Common myeloid progenitor, CD34-positive (primary cell): ENCODE data around the gene MED4.
A peak's percentile ranks its signal among the peaks of the same experiment; 100 is the strongest.

Source experiments
- CTCF ChIA-PET: fragments of 350-600 bp; sonication (Branson Sonifier 250); formaldehyde crosslinking; loops from one replicate; lab custom pipeline; 2021; ENCODE audit warnings: antibody characterized with exemption; lab: Charles Lee
- POLR2A ChIA-PET: fragments of 350-600 bp; sonication (Branson Sonifier 250); formaldehyde crosslinking; loops from one replicate; lab custom pipeline; 2021; ENCODE audit warnings: antibody characterized with exemption; lab: Charles Lee
- DNase-seq, 3 donors: peaks; one replicate each; pipeline versions ENCODE4 v3.0.0 to v3.0.0-alpha.2; 2013
- H3K27ac ChIP-seq, 2 experiments: 1 replicate in 1 of 2; 2 replicates in 1 of 2; pipeline ENCODE4 v1.7.0; 2013; ENCODE audit warnings: inconsistent platforms in 2 of 2, low read length in 2 of 2, mild to moderate bottlenecking in 2 of 2, low read depth in 1 of 2, moderate library complexity in 1 of 2; ENCODE audit not compliant: severe bottlenecking in 2 of 2, insufficient read depth in 1 of 2, poor library complexity in 1 of 2
- H3K27me3 ChIP-seq, 5 experiments: replicated peaks in 2 of 5; 1 replicate in 3 of 5; 2 replicates in 2 of 5; pipeline versions ENCODE4 v1.6.1 to v1.7.0; 2013; ENCODE audit warnings: low read length in 4 of 5, mild to moderate bottlenecking in 2 of 5, moderate library complexity in 2 of 5, inconsistent platforms in 1 of 5; ENCODE audit not compliant: insufficient read depth in 5 of 5, control insufficient read depth in 4 of 5
- H3K36me3 ChIP-seq, 4 experiments: 1 replicate in 2 of 4; 2 replicates in 2 of 4; pipeline versions ENCODE4 v1.6.1 to v1.7.0; 2013; ENCODE audit warnings: low read length in 3 of 4, control low read depth in 1 of 4, mild to moderate bottlenecking in 1 of 4; ENCODE audit not compliant: control insufficient read depth in 4 of 4, insufficient read depth in 4 of 4
- H3K4me1 ChIP-seq, 4 experiments: 1 replicate in 3 of 4; 2 replicates in 1 of 4; pipeline versions ENCODE4 v1.6.1 to v1.7.1; 2013; ENCODE audit warnings: low read length in 3 of 4, mild to moderate bottlenecking in 3 of 4, control low read depth in 1 of 4, inconsistent platforms in 1 of 4, moderate library complexity in 1 of 4; ENCODE audit not compliant: control insufficient read depth in 4 of 4, insufficient read depth in 4 of 4; ENCODE audit errors: control extremely low read depth in 1 of 4
- H3K4me3 ChIP-seq, 7 experiments: 1 replicate in 4 of 7; 2 replicates in 3 of 7; pipeline versions ENCODE4 v1.5.1 to v1.7.0; 2013; ENCODE audit warnings: mild to moderate bottlenecking in 7 of 7, low read length in 6 of 7, moderate library complexity in 6 of 7, inconsistent platforms in 2 of 7, low read depth in 2 of 7, control low read depth in 1 of 7; ENCODE audit not compliant: insufficient read depth in 4 of 7, control insufficient read depth in 1 of 7; ENCODE audit errors: extremely low read depth in 1 of 7
- H3K9me3 ChIP-seq, 5 experiments: 1 replicate in 4 of 5; 2 replicates in 1 of 5; pipeline versions ENCODE4 v1.6.1 to v1.7.1; 2013; ENCODE audit warnings: low read length in 4 of 5, mild to moderate bottlenecking in 2 of 5, inconsistent platforms in 1 of 5, low read depth in 1 of 5, moderate library complexity in 1 of 5; ENCODE audit not compliant: control insufficient read depth in 4 of 5, insufficient read depth in 2 of 5; ENCODE audit errors: control extremely low read depth in 1 of 5
- whole genome bisulfite sequencing: methylation state at CpG from one replicate; pipeline ENCODE4 v1.1.5; 2013; ENCODE audit not compliant: insufficient coverage; 5-methylcytosine and 5-hydroxymethylcytosine counted together

Gene MED4

DNA sequence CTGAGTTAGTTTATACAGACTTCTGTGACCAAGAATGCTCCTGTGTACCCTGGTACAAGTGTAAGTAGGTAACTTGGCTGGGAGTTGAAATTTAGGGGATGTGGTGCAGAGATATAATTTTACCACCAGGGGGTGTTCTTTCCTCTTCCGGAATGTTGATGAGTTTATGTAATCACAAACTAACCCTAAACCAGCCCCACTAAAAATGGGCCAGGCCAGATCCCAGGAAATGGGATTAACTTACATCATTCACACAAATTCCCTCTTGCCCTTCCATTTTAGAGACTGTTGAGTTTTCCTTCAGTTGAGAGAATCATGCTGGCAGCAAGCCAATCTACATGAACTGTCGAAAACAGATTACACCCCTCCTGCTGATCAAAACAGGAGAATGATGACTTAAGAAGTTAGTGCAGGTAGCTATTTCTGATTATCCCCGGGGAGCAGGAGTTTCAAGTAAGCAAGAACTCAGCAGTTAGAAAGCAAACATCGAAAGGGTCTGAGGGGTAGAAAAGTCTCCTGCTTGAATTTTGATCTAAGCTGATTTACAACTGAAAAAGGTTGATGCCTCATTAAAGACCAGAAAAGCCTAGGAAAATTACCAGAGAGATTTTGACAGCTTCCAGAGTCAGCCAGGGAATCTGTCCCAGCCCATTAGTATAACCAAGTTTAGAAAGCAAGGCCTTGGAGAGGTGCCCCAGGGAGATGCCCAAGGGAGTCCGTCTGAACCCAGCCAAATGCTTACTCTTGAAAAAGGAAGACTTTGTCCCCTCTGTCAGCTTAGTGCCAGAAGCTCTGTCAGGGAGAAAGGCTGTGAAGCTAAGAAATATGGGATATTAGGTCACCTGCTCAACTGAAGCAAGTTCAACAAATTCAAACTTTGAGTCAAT is 32.3 kb upstream of the MED4 start:
- WGBS: 41% methylated on average over 4 of the region's 5 CpGs
- CTCF ChIA-PET: interaction anchor here (0.7 to 2.7 kb wide), 22 partner anchors 9 to 605 kb away, joined by 3 to 16 read pairs (median 4); partner anchors contain the start of gene ITM2B
- DNase-seq: peak; percentile 81 to 87 (median 86)
- peaks cover 0 to 6% (median 5%) of the 10 kb centered on the region in 4 experiments for H3K4me1 ChIP-seq
- H3K36me3 ChIP-seq: no peaks in the 10 kb centered on the region
- H3K27me3 ChIP-seq: no peaks in the 10 kb centered on the region
- no peak overlapping the region for H3K27ac ChIP-seq
- no peak overlapping the region for H3K4me3 ChIP-seq
- POLR2A ChIA-PET: interaction anchor here (0.7 kb wide), 1 partner anchor 951 kb away, joined by 3 read pairs; no protein-coding TSS in a partner anchor
- H3K9me3 ChIP-seq: no peaks in the 10 kb centered on the region

DNA sequence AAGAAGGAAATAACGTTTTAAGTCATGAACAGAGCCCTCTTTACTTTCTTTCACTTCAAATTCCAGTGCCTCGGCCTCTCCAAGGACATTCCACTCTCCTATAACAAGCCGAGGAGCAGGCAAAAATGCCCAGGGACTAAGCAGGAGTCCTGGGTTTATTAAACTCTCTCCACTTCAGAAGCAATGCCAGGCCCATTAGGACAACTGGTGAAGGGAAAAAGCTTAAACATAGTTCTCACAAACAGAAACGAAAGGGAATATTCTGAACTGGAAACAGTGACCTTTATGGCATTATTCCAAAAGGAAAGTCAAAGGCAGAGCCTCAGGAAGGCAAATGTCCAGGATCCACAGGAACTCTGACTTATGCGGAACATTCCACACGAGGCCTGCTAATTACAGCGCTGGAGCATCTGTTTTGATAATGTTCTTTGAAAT is 30.9 kb upstream of the MED4 start:
- H3K27ac ChIP-seq: no peak overlapping the region
- H3K9me3 ChIP-seq: no peaks in the 10 kb centered on the region
- no peak overlapping the region for H3K4me3 ChIP-seq
- no peak for DNase-seq
- peaks cover 0 to 5% (median 2%) of the 10 kb centered on the region in 4 experiments for H3K4me1 ChIP-seq
- POLR2A ChIA-PET: interaction anchor here (0.9 kb wide), 1 partner anchor 10 kb away, joined by 3 read pairs; no protein-coding TSS in a partner anchor
- WGBS: 97% methylated on average over 7 of the region's 7 CpGs
- no peaks in the 10 kb centered on the region for H3K36me3 ChIP-seq
- H3K27me3 ChIP-seq: no peaks in the 10 kb centered on the region
- CTCF ChIA-PET: interaction anchor here (1.0 to 2.8 kb wide), 6 partner anchors 23 to 110 kb away, joined by 3 to 16 read pairs (median 10); partner anchors contain the start of gene ITM2B

DNA sequence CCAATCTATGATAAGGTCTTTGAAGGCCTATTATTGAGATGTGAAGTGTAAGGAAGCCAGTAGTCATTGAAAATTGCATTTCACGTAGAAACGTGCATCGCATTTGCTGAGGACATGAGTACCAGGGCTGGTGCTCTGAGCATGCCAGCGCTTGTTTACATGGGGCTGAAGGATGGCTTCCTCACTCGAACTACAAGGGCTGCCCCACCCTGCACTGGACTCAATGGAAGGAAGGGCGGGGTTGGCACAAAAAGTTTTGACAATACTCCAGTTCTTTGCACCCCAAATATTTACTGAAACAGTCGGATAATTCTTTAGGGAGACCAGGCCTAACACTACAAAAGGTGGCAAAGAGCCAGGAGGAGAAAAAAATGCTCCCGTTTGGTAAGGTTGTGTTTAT is 28.9 kb upstream of the MED4 start:
- 95% methylated on average over 5 of the region's 8 CpGs for WGBS
- POLR2A ChIA-PET: no interaction called here

DNA sequence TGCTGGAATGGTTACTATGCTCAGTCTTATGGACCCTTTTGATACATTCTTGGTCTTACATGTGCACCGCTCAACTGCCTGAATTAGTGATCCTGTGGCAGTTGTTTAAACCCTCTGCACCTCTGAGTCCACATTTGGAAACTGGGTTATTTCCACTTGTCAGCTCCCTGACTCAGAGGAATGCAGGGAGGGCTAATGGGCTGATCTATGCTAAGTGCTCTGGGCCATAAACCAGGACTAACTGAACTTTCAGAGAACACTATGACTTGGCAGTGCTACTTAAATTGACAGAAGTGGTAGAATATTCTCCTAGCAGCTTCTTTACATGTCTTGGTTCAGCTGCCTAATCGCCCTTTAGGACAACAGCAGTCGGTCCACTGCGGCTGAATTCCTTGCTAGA is 26.8 kb upstream of the MED4 start:
- CTCF ChIA-PET: no interaction called here
- no peak for DNase-seq
- POLR2A ChIA-PET: no interaction called here
- no peaks in the 10 kb centered on the region for H3K9me3 ChIP-seq
- H3K4me1 ChIP-seq: no peaks in the 10 kb centered on the region
- H3K27ac ChIP-seq: no peak overlapping the region
- no peak overlapping the region for H3K4me3 ChIP-seq
- H3K27me3 ChIP-seq: no peaks in the 10 kb centered on the region
- 95% methylated on average over 2 of the region's 4 CpGs for WGBS
- H3K36me3 ChIP-seq: no peaks in the 10 kb centered on the region

More for the DNA sequence above, 28.9 kb upstream of the MED4 start:
- H3K9me3 ChIP-seq: no peaks in the 10 kb centered on the region
- CTCF ChIA-PET: interaction anchor here (0.6 to 2.8 kb wide), 2 partner anchors 9 to 108 kb away, joined by 4 to 9 read pairs; partner anchors contain the start of gene ITM2B
- no peak overlapping the region for H3K4me3 ChIP-seq
- H3K27me3 ChIP-seq: no peaks in the 10 kb centered on the region
- no peaks in the 10 kb centered on the region for H3K36me3 ChIP-seq
- no peak overlapping the region for H3K27ac ChIP-seq
- H3K4me1 ChIP-seq: peaks cover 0 to 5% (median 2%) of the 10 kb centered on the region in 4 experiments
- DNase-seq: no peak

DNA sequence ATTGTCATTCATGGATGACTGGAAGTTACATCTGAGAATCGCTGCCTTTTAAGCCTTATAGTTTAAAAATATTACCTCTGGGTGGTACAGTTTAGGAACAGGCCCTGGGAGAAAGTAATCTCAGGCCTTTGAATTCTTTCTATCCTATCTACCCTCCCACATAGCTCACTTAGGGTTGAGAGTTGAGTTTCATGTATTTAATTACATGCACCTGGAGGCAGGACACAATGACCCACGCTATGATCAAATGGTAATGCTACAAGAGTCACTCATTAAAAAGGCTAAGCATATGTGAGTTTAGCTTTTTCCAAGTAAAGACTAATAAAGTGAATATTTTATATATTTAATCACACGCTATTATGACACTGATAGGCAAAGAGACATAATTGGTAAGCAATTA is 25.3 kb upstream of the MED4 start:
- DNase-seq: no peak
- POLR2A ChIA-PET: interaction anchor here (0.6 kb wide), 1 partner anchor 214 kb away, joined by 3 read pairs; no protein-coding TSS in a partner anchor
- Histone ChIP-seq H3K9me3 (no peaks in the 10 kb centered on the region), H3K36me3 (no peaks in the 10 kb centered on the region), H3K27me3 (no peaks in the 10 kb centered on the region), H3K4me3 (no peak overlapping the region), H3K4me1 (no peaks in the 10 kb centered on the region), H3K27ac (no peak overlapping the region)
- CTCF ChIA-PET: interaction anchor here (1.0 to 1.8 kb wide), 5 partner anchors 14 to 173 kb away, joined by 3 to 5 read pairs (median 3); partner anchors contain the start of gene MED4
- WGBS: no CpG with 5 or more reads among the region's 3 CpGs

DNA sequence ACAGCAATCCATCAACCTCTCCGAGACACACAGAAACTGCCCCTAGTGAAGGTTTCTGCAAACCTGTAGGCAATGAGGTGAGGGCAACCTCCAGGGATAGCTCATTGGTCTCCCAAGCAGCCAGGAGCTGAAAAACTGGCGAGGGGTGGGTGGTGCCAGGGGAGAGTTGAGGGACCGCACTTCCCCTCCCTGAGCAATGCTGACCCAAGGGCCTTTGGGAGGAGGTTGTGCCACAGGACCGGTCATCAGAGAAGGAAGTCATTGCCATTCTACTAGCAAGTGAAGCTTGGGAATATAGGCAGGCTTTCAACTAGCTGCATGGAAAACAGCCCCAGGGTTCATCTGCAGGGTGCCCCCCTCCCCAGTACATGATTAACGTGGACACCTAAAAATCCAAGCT is 23.1 kb upstream of the MED4 start:
- ChIA-PET POLR2A (no interaction called here), CTCF (interaction anchor here (1.2 to 1.5 kb wide), 2 partner anchors 9 to 136 kb away, joined by 3 to 7 read pairs; no protein-coding TSS in a partner anchor)
- Histone ChIP-seq H3K9me3 (no peaks in the 10 kb centered on the region), H3K27ac (no peak overlapping the region), H3K4me3 (no peak overlapping the region), H3K36me3 (no peaks in the 10 kb centered on the region), H3K27me3 (no peaks in the 10 kb centered on the region), H3K4me1 (no peaks in the 10 kb centered on the region)
- WGBS: 96% methylated on average over 3 of the region's 5 CpGs
- no peak for DNase-seq

DNA sequence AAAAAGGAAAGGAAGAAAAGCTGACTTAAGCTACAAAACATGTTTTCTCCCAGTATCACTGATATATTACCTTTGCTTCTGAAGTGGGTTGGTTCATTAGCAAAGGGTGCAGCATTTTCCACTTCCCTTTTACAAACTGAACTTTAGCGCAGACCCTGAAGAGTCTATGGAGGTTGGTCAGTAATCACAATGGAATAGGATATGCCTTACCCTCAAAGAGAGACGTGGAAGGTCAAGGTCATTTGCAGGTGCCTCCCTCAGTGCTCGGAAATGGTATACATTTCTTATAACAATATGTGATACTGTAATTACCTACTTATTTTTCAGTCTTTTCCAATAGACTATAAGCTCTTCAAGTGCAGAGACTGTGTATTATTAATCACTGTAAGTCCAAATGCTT is 21.9 kb upstream of the MED4 start:
- H3K27me3 ChIP-seq: no peaks in the 10 kb centered on the region
- no peak for DNase-seq
- no peaks in the 10 kb centered on the region for H3K36me3 ChIP-seq
- no peaks in the 10 kb centered on the region for H3K4me1 ChIP-seq
- ChIA-PET CTCF (no interaction called here), POLR2A (no interaction called here)
- H3K4me3 ChIP-seq: no peak overlapping the region
- H3K9me3 ChIP-seq: no peaks in the 10 kb centered on the region
- no CpG with 5 or more reads among the region's 3 CpGs for whole genome bisulfite sequencing
- H3K27ac ChIP-seq: no peak overlapping the region
